GM12878 (cell line): Measurements from ENCODE around the gene UQCRH. TPM values are rescaled to one million over a fixed set of nuclear protein-coding genes. Genes with fewer than 3 reads are reported as not detected.

Source experiments
- BHLHE40 ChIP-seq, 2 experiments: fragments of 450-650 bp in 1 of 2; IDR thresholded peaks; 2 replicates each; pipeline ENCODE4 v1.6.1; 2011 to 2017; ENCODE audit warnings: low read depth in 2 of 2, borderline replicate concordance in 1 of 2, improper control_type of control experiment in 1 of 2, low read length in 1 of 2, mild to moderate bottlenecking in 1 of 2
- BRCA1 ChIP-seq: IDR thresholded peaks from 2 replicates; pipeline ENCODE4 v1.6.1; 2011; ENCODE audit warnings: low read depth, low read length, improper control_type of control experiment
- CHD1 ChIP-seq: IDR thresholded peaks from 2 replicates; pipeline ENCODE4 v1.6.1; 2012; ENCODE audit warnings: low read depth, low read length, improper control_type of control experiment
- HCFC1 ChIP-seq: fragments of 150-350 bp; IDR thresholded peaks from 2 replicates; pipeline ENCODE4 v1.6.1; 2014; ENCODE audit warnings: low read length
- JUND ChIP-seq: IDR thresholded peaks from 2 replicates; pipeline ENCODE4 v1.6.1; 2012; ENCODE audit warnings: low read depth, mild to moderate bottlenecking, low read length, improper control_type of control experiment, moderate library complexity
- MXI1 ChIP-seq: fragments of 150-350 bp; IDR thresholded peaks from 2 replicates; pipeline ENCODE4 v1.6.1; 2011; ENCODE audit warnings: low read depth, mild to moderate bottlenecking, inconsistent platforms, low read length, improper control_type of control experiment
- NBN ChIP-seq: fragments of 450-650 bp; IDR thresholded peaks from 2 replicates; pipeline ENCODE4 v1.6.1; 2016
- RB1 ChIP-seq: fragments of 450-650 bp; formaldehyde crosslinking; IDR thresholded peaks from 2 replicates; pipeline ENCODE4 v1.6.1; 2017; ENCODE audit warnings: mild to moderate bottlenecking, borderline replicate concordance
- SMARCA5 ChIP-seq: fragments of 450-650 bp; IDR thresholded peaks from 2 replicates; pipeline ENCODE4 v1.6.1; 2017; ENCODE audit warnings: mild to moderate bottlenecking
- TCF3 ChIP-seq: IDR thresholded peaks from 2 replicates; pipeline ENCODE4 v1.6.1; 2012; ENCODE audit warnings: low read depth, mild to moderate bottlenecking, low read length, borderline replicate concordance; ENCODE audit not compliant: insufficient read depth
- ZNF274 ChIP-seq: IDR thresholded peaks from one replicate; pipeline ENCODE4 v1.8.0; 2011; ENCODE audit not compliant: insufficient read length, insufficient read depth
- ZNF384 ChIP-seq: IDR thresholded peaks from 2 replicates; pipeline ENCODE4 v1.6.1; 2012; ENCODE audit warnings: low read depth, mild to moderate bottlenecking, low read length, improper control_type of control experiment, borderline replicate concordance
- polyA plus RNA-seq, 11 experiments: library from polyadenylated mRNA; depleted of rRNA in 4 of 11; unstranded in 6 of 11; stranded (reverse) in 5 of 11; fragments of >200 nt; fragmentation: Nextera tagmentation in 4 of 11; fragmentation: Illumina TruSeq in 1 of 11; extraction: Ambion mirVana in 4 of 11; extraction: Trizol in 1 of 11; gene quantifications; 1 replicate in 1 of 11; 2 replicates in 10 of 11; pipeline versions ENCODE4 v1.2.1 to v1.2.3, GENCODE V29; 2011 to 2016; ENCODE audit warnings: inconsistent platforms in 2 of 11, missing spikeins in 2 of 11, low read depth in 1 of 11
- total RNA-seq, 4 experiments: library from RNA; depleted of rRNA in 3 of 4; stranded (reverse); fragments of >200 nt in 3 of 4; fragmentation: Illumina TruSeq in 1 of 4; extraction: Trizol in 1 of 4; gene quantifications; 2 replicates each; pipeline versions ENCODE4 v1.2.1 to v1.2.3, GENCODE V29; 2013 to 2021
- TF ChIP-seq, protein P1 (sequence below): fragments of 450-650 bp; formaldehyde crosslinking; IDR thresholded peaks from 2 replicates; pipeline ENCODE4 v1.5.0; 2022; ENCODE audit warnings: mild to moderate bottlenecking, missing genetic modification characterization
- TF ChIP-seq, protein P2 (sequence below): fragments of 450-650 bp; IDR thresholded peaks from 2 replicates; pipeline ENCODE4 v1.6.1; 2017; ENCODE audit warnings: low read depth, mild to moderate bottlenecking, moderate library complexity
- TF ChIP-seq, protein P3 (sequence below): fragments of 450-650 bp; IDR thresholded peaks from 2 replicates; pipeline ENCODE4 v1.6.1; 2016; ENCODE audit warnings: mild to moderate bottlenecking
- TF ChIP-seq, protein P4 (sequence below): IDR thresholded peaks from 2 replicates; pipeline ENCODE4 v1.6.1; 2012; ENCODE audit warnings: improper control_type of control experiment, low read depth, low read length; ENCODE audit not compliant: insufficient replicate concordance

Gene UQCRH
- total and polyA plus RNA-seq, 10 of the 15 experiments (the other 5 are each of a cell fraction or from before 2014, with no cell fraction given) = 363 to 1,782 (median 597) TPM

DNA sequence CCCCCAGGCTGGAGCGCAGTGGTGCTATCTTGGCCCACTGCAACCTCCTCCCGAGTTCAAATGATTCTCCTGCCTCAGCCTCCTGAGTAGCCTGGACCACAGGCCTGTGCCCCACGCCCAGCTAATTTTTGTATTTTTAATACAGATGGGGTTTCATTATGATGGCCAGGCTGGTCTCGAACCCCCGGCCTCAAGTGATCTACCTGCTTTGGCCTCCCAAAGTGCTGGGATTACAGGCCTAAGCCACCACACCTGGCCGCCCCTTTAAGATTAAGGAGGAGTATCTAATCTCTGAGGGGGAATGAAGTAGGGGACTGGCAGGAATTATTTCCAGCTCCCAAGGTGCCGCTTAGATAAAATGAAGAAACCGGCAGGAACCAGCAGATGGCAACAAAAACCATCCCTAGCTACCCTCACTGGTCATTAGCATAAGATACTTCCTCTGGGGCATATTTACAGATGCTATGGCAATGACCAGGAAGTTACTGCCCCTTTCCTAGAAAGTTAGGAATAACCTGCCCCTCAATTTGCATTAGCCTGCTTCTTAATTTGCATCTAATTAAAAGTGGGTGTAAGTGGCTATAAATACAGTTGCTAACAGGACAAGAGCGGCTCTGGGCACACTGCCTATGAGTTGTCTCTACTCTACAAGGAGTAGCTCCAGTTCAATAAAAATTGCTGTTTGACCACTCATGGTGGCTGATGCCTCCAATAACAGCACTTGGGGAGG, 30.0 kb downstream of the UQCRH start (continued):
- TF ChIP-seq, protein P1, sequence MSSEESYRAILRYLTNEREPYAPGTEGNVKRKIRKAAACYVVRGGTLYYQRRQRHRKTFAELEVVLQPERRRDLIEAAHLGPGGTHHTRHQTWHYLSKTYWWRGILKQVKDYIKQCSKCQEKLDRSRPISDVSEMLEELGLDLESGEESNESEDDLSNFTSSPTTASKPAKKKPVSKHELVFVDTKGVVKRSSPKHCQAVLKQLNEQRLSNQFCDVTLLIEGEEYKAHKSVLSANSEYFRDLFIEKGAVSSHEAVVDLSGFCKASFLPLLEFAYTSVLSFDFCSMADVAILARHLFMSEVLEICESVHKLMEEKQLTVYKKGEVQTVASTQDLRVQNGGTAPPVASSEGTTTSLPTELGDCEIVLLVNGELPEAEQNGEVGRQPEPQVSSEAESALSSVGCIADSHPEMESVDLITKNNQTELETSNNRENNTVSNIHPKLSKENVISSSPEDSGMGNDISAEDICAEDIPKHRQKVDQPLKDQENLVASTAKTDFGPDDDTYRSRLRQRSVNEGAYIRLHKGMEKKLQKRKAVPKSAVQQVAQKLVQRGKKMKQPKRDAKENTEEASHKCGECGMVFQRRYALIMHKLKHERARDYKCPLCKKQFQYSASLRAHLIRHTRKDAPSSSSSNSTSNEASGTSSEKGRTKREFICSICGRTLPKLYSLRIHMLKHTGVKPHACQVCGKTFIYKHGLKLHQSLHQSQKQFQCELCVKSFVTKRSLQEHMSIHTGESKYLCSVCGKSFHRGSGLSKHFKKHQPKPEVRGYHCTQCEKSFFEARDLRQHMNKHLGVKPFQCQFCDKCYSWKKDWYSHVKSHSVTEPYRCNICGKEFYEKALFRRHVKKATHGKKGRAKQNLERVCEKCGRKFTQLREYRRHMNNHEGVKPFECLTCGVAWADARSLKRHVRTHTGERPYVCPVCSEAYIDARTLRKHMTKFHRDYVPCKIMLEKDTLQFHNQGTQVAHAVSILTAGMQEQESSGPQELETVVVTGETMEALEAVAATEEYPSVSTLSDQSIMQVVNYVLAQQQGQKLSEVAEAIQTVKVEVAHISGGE = no peak
- TF ChIP-seq JUND = no peak
- no peak for TF ChIP-seq ZNF384
- TF ChIP-seq BHLHE40 (IDR thresholded peaks at IDR 0.05; ENCODE audit: borderline replicate concordance in 1 of 2, low read depth in 2 of 2, low read length in 1 of 2) = no peak
- TF ChIP-seq, protein P2, sequence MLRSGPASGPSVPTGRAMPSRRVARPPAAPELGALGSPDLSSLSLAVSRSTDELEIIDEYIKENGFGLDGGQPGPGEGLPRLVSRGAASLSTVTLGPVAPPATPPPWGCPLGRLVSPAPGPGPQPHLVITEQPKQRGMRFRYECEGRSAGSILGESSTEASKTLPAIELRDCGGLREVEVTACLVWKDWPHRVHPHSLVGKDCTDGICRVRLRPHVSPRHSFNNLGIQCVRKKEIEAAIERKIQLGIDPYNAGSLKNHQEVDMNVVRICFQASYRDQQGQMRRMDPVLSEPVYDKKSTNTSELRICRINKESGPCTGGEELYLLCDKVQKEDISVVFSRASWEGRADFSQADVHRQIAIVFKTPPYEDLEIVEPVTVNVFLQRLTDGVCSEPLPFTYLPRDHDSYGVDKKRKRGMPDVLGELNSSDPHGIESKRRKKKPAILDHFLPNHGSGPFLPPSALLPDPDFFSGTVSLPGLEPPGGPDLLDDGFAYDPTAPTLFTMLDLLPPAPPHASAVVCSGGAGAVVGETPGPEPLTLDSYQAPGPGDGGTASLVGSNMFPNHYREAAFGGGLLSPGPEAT = no peak
- TF ChIP-seq SMARCA5 = peak; percentile 30; the same call in 1 of the 2 replicates
- TF ChIP-seq, protein P3, sequence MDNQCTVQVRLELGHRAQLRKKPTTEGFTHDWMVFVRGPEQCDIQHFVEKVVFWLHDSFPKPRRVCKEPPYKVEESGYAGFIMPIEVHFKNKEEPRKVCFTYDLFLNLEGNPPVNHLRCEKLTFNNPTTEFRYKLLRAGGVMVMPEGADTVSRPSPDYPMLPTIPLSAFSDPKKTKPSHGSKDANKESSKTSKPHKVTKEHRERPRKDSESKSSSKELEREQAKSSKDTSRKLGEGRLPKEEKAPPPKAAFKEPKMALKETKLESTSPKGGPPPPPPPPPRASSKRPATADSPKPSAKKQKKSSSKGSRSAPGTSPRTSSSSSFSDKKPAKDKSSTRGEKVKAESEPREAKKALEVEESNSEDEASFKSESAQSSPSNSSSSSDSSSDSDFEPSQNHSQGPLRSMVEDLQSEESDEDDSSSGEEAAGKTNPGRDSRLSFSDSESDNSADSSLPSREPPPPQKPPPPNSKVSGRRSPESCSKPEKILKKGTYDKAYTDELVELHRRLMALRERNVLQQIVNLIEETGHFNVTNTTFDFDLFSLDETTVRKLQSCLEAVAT = peak; percentile 84
- TF ChIP-seq TCF3 = no peak
- no peak for TF ChIP-seq BRCA1
- TF ChIP-seq CHD1 = 0 out of 2 replicates have a peak, but pooled peaks have one; percentile 52
- no peak for TF ChIP-seq HCFC1
- no peak for TF ChIP-seq ZNF274
- TF ChIP-seq, protein P4, sequence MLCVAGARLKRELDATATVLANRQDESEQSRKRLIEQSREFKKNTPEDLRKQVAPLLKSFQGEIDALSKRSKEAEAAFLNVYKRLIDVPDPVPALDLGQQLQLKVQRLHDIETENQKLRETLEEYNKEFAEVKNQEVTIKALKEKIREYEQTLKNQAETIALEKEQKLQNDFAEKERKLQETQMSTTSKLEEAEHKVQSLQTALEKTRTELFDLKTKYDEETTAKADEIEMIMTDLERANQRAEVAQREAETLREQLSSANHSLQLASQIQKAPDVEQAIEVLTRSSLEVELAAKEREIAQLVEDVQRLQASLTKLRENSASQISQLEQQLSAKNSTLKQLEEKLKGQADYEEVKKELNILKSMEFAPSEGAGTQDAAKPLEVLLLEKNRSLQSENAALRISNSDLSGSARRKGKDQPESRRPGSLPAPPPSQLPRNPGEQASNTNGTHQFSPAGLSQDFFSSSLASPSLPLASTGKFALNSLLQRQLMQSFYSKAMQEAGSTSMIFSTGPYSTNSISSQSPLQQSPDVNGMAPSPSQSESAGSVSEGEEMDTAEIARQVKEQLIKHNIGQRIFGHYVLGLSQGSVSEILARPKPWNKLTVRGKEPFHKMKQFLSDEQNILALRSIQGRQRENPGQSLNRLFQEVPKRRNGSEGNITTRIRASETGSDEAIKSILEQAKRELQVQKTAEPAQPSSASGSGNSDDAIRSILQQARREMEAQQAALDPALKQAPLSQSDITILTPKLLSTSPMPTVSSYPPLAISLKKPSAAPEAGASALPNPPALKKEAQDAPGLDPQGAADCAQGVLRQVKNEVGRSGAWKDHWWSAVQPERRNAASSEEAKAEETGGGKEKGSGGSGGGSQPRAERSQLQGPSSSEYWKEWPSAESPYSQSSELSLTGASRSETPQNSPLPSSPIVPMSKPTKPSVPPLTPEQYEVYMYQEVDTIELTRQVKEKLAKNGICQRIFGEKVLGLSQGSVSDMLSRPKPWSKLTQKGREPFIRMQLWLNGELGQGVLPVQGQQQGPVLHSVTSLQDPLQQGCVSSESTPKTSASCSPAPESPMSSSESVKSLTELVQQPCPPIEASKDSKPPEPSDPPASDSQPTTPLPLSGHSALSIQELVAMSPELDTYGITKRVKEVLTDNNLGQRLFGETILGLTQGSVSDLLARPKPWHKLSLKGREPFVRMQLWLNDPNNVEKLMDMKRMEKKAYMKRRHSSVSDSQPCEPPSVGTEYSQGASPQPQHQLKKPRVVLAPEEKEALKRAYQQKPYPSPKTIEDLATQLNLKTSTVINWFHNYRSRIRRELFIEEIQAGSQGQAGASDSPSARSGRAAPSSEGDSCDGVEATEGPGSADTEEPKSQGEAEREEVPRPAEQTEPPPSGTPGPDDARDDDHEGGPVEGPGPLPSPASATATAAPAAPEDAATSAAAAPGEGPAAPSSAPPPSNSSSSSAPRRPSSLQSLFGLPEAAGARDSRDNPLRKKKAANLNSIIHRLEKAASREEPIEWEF = no peak
- peak; percentile 71; the same call in 1 of the 2 replicates for TF ChIP-seq MXI1
- TF ChIP-seq RB1 = no peak
- TF ChIP-seq NBN = no peak; the same call in 1 of the 2 replicates
